Skeletal muscle satellite cell (primary cell): ENCODE measurements around the gene RFC5. TPM values are rescaled to one million over a fixed set of nuclear protein-coding genes. Genes with fewer than 3 reads are reported as not detected.

Source experiments
- H3K27me3 ChIP-seq: 2 replicates; pipeline ENCODE4 v1.7.0; 2013; ENCODE audit warnings: low read length; ENCODE audit not compliant: control insufficient read depth, insufficient read depth
- H3K36me3 ChIP-seq: 2 replicates; pipeline ENCODE4 v1.7.0; 2013; ENCODE audit warnings: mild to moderate bottlenecking, control low read depth, low read length; ENCODE audit not compliant: insufficient read depth
- H3K4me1 ChIP-seq: 2 replicates; pipeline ENCODE4 v1.7.0; 2013; ENCODE audit warnings: low read length; ENCODE audit not compliant: control insufficient read depth, insufficient read depth
- H3K4me2 ChIP-seq: 2 replicates; pipeline ENCODE4 v1.7.0; 2013; ENCODE audit warnings: mild to moderate bottlenecking, low read length
- H3K4me3 ChIP-seq: 2 replicates; pipeline ENCODE4 v1.7.0; 2013; ENCODE audit warnings: low read length
- H3K9ac ChIP-seq: 2 replicates; pipeline ENCODE4 v1.7.0; 2013; ENCODE audit warnings: mild to moderate bottlenecking, low read depth, low read length, moderate library complexity
- H3K9me3 ChIP-seq: replicated peaks from 2 replicates; pipeline ENCODE4 v1.7.0; 2013; ENCODE audit warnings: mild to moderate bottlenecking, control low read depth, low read length
- total RNA-seq: library from RNA; depleted of rRNA; stranded (reverse); fragments of >200 nt; gene quantifications from 2 replicates; pipeline ENCODE4 v1.2.3, GENCODE V29; 2012; rRNA removed

Gene RFC5
- 16.7 and 21.6 TPM in 2 replicates for total RNA-seq

- Histone ChIP-seq H3K9ac (peak within 1 kb of the TSS; percentile 90), H3K27me3 (no peaks in the 10 kb centered on the region), H3K4me2 (peak within 1 kb of the TSS; percentile 93), H3K4me1 (peaks cover 6% of the 10 kb centered on the region), H3K9me3 (no peaks in the 10 kb centered on the region), H3K36me3 (peaks cover 5% of the 10 kb centered on the region), H3K4me3 (peak within 1 kb of the TSS; percentile 80)
Observed at GRCh38 chr12:118016424-118017264, at the start of gene RFC5. Gene RFC5 (plus strand): TSS chr12:118016703. CDS start chr12:118016828, 125 bp downstream.

- Histone ChIP-seq H3K4me3 (no peak overlapping the region), H3K4me1 (no peaks in the 10 kb centered on the region), H3K9me3 (no peaks in the 10 kb centered on the region), H3K27me3 (peaks cover 37% of the 10 kb centered on the region), H3K9ac (no peak overlapping the region), H3K36me3 (no peaks in the 10 kb centered on the region), H3K4me2 (no peak overlapping the region)
Observed at GRCh38 chr12:117967043-117967442, 49.5 kb upstream of the RFC5 start.

GRCh38 chr12:117967512-117967911, 49.0 kb upstream of the RFC5 start:
- peaks cover 37% of the 10 kb centered on the region for H3K27me3 ChIP-seq
- H3K9me3 ChIP-seq, result no peaks in the 10 kb centered on the region
- no peak overlapping the region for H3K4me3 ChIP-seq

GRCh38 chr12:117968151-117968789, 48.2 kb upstream of the RFC5 start:
- Histone ChIP-seq H3K4me2 (peak overlapping the region; percentile 79), H3K9me3 (no peaks in the 10 kb centered on the region), H3K4me1 (no peaks in the 10 kb centered on the region), H3K4me3 (peak overlapping the region; percentile 59), H3K36me3 (no peaks in the 10 kb centered on the region), H3K9ac (no peak overlapping the region), H3K27me3 (peaks cover 37% of the 10 kb centered on the region)

More at GRCh38 chr12:117967512-117967911, 49.0 kb upstream of the RFC5 start:
- Histone ChIP-seq H3K36me3 (no peaks in the 10 kb centered on the region), H3K4me2 (no peak overlapping the region), H3K9ac (no peak overlapping the region), H3K4me1 (no peaks in the 10 kb centered on the region)

GRCh38 chr12:117968826-117969659, 47.5 kb upstream of the RFC5 start, which contains the start of gene KSR2:
Gene KSR2 (minus strand): TSS chr12:117968990. CDS start chr12:117968255, 735 bp downstream.
- Histone ChIP-seq H3K9ac (no peak within 1 kb of the TSS), H3K4me3 (peak within 1 kb of the TSS; percentile 59), H3K4me1 (no peaks in the 10 kb centered on the region), H3K4me2 (peak within 1 kb of the TSS; percentile 79), H3K36me3 (no peaks in the 10 kb centered on the region), H3K9me3 (no peaks in the 10 kb centered on the region), H3K27me3 (peaks cover 37% of the 10 kb centered on the region)

GRCh38 chr12:117970334-117970733, 46.2 kb upstream of the RFC5 start:
- Histone ChIP-seq H3K27me3 (peaks cover 37% of the 10 kb centered on the region), H3K4me3 (no peak overlapping the region), H3K9me3 (no peaks in the 10 kb centered on the region), H3K4me2 (no peak overlapping the region), H3K36me3 (no peaks in the 10 kb centered on the region), H3K4me1 (no peaks in the 10 kb centered on the region), H3K9ac (no peak overlapping the region)

- H3K27me3 ChIP-seq, result peaks cover 26% of the 10 kb centered on the region
- no peaks in the 10 kb centered on the region for H3K9me3 ChIP-seq
- no peaks in the 10 kb centered on the region for H3K4me1 ChIP-seq
- H3K9ac ChIP-seq, result no peak overlapping the region
- H3K4me3 ChIP-seq, result no peak overlapping the region
- no peak overlapping the region for H3K4me2 ChIP-seq
- H3K36me3 ChIP-seq, result no peaks in the 10 kb centered on the region
Observed at GRCh38 chr12:117972301-117972700, 44.2 kb upstream of the RFC5 start.

GRCh38 chr12:117975006-117975405, 41.5 kb upstream of the RFC5 start:
- Histone ChIP-seq H3K9ac (no peak overlapping the region), H3K4me2 (no peak overlapping the region), H3K36me3 (no peaks in the 10 kb centered on the region), H3K27me3 (peaks cover 5% of the 10 kb centered on the region), H3K9me3 (no peaks in the 10 kb centered on the region), H3K4me3 (no peak overlapping the region), H3K4me1 (no peaks in the 10 kb centered on the region)

GRCh38 chr12:117977373-117977772, 39.1 kb upstream of the RFC5 start:
- no peaks in the 10 kb centered on the region for H3K27me3 ChIP-seq
- H3K4me2 ChIP-seq, result no peak overlapping the region
- H3K9ac ChIP-seq, result no peak overlapping the region
- H3K4me3 ChIP-seq, result no peak overlapping the region
- H3K4me1 ChIP-seq, result no peaks in the 10 kb centered on the region
- no peaks in the 10 kb centered on the region for H3K9me3 ChIP-seq
- H3K36me3 ChIP-seq, result no peaks in the 10 kb centered on the region

GRCh38 chr12:117980616-117981015, 35.9 kb upstream of the RFC5 start:
- Histone ChIP-seq H3K36me3 (no peaks in the 10 kb centered on the region), H3K4me2 (no peak overlapping the region), H3K9me3 (no peaks in the 10 kb centered on the region), H3K9ac (no peak overlapping the region), H3K4me3 (no peak overlapping the region), H3K4me1 (no peaks in the 10 kb centered on the region), H3K27me3 (no peaks in the 10 kb centered on the region)

GRCh38 chr12:117981267-117981666, 35.2 kb upstream of the RFC5 start:
- Histone ChIP-seq H3K9ac (no peak overlapping the region), H3K4me1 (peaks cover 5% of the 10 kb centered on the region), H3K27me3 (no peaks in the 10 kb centered on the region), H3K4me2 (no peak overlapping the region), H3K4me3 (no peak overlapping the region), H3K9me3 (no peaks in the 10 kb centered on the region), H3K36me3 (no peaks in the 10 kb centered on the region)
